ENCODE data around the gene ANKRD28. TPM values are rescaled to one million over a fixed set of nuclear protein-coding genes. Genes with fewer than 3 reads are reported as not detected.

Gene ANKRD28
- total RNA-seq, 1 experiment from 2014 or later = 47.5 TPM

- CTCF ChIA-PET = no interaction called here
- no TSS peak for BruUV-seq (replicated peaks)
These were observed 107.5 kb downstream of the ANKRD28 start for GRCh38 chr3:15690230-15690629.

GRCh38 chr3:15685927-15686326 lies 111.9 kb downstream of the ANKRD28 start:
- ChIA-PET CTCF (no interaction called here), POLR2A (no interaction called here), RAD21 (ENCODE audit: low non-redundant PET in 1 of 2, low total read pairs in 2 of 2, uncharacterized antibody in 2 of 2, unreplicated experiment in 2 of 2) (no interaction called here)
- DNase-seq (ENCODE audit: low read depth, low spot score) (no peak), ATAC-seq (no peak)
- peaks cover 12 to 21% of the 10 kb centered on the region in 2 experiments; a peak in 3 of 4 replicates for H3K36me3 ChIP-seq (ENCODE audit: control insufficient read depth in 1 of 2, insufficient read depth in 2 of 2, low read length in 2 of 2)
- no peaks in the 10 kb centered on the region for H4K20me1 ChIP-seq (ENCODE audit: insufficient read depth)
- BruUV-seq (replicated peaks) = no TSS peak
- no peaks in the 10 kb centered on the region for H3K9me2 ChIP-seq (ENCODE audit: insufficient read depth)
- H3K9ac ChIP-seq (ENCODE audit: low read length) = no peak overlapping the region
- H3K27me3 ChIP-seq (ENCODE audit: insufficient read depth, low read length) = no peaks in the 10 kb centered on the region
- H3K27ac ChIP-seq (ENCODE audit: low read depth, low read length) = no peak overlapping the region
- no peaks in the 10 kb centered on the region for H3K4me1 ChIP-seq (ENCODE audit: control insufficient read depth in 1 of 2, insufficient read depth in 2 of 2, low read length in 2 of 2)
- intact Hi-C loops (cut with micrococcal nuclease) = no loop called here
- H3K9me3 ChIP-seq (ENCODE audit: control insufficient read depth in 1 of 2, insufficient read depth in 1 of 2, low read depth in 1 of 2, low read length in 2 of 2) = no peaks in the 10 kb centered on the region
- H2AFZ ChIP-seq (ENCODE audit: low read depth, low read length, poor library complexity, severe bottlenecking) = no peak overlapping the region
- H3K79me2 ChIP-seq (ENCODE audit: insufficient read depth, low read length) = no peaks in the 10 kb centered on the region
- no peak overlapping the region for H3K4me2 ChIP-seq (ENCODE audit: low read length)
- H3K4me3 ChIP-seq (replicated peaks in 1 of 2; ENCODE audit: low read depth in 1 of 2, low read length in 2 of 2) = no peak overlapping the region
- no peak for TF ChIP-seq SP1 (IDR thresholded peaks at IDR 0.05; ENCODE audit: low read depth)
- no peak for TF ChIP-seq ZNF274 (IDR thresholded peaks at IDR 0.05; ENCODE audit: low read depth, low read length)
- TF ChIP-seq EGR1 (IDR thresholded peaks at IDR 0.05; ENCODE audit: low read depth) = no peak
- no peak for TF ChIP-seq TCF7L2 (IDR thresholded peaks at IDR 0.05; ENCODE audit: borderline replicate concordance, extremely low read depth, insufficient read depth, insufficient read length)
- TF ChIP-seq YY1 (IDR thresholded peaks at IDR 0.05; ENCODE audit: extremely low read depth, insufficient replicate concordance, low read depth, low read length) = no peak
- no peak for TF ChIP-seq POLR2A (IDR thresholded peaks at IDR 0.05; ENCODE audit: borderline replicate concordance, extremely low read depth, insufficient read depth, insufficient read length)
- TF ChIP-seq SIN3A (IDR thresholded peaks at IDR 0.05; ENCODE audit: low read depth) = no peak
- TF ChIP-seq, protein P1, sequence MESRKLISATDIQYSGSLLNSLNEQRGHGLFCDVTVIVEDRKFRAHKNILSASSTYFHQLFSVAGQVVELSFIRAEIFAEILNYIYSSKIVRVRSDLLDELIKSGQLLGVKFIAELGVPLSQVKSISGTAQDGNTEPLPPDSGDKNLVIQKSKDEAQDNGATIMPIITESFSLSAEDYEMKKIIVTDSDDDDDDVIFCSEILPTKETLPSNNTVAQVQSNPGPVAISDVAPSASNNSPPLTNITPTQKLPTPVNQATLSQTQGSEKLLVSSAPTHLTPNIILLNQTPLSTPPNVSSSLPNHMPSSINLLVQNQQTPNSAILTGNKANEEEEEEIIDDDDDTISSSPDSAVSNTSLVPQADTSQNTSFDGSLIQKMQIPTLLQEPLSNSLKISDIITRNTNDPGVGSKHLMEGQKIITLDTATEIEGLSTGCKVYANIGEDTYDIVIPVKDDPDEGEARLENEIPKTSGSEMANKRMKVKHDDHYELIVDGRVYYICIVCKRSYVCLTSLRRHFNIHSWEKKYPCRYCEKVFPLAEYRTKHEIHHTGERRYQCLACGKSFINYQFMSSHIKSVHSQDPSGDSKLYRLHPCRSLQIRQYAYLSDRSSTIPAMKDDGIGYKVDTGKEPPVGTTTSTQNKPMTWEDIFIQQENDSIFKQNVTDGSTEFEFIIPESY (IDR thresholded peaks at IDR 0.05; ENCODE audit: extremely low read depth, insufficient replicate concordance, low read length) = no peak
- no peak for TF ChIP-seq ELF1 (IDR thresholded peaks at IDR 0.05; ENCODE audit: borderline replicate concordance, low read depth)
- TF ChIP-seq POLR2AphosphoS5 (IDR thresholded peaks at IDR 0.05; ENCODE audit: low read depth, low read length) = no peak
- no peak for TF ChIP-seq EZH2 (IDR thresholded peaks at IDR 0.05)

More at GRCh38 chr3:15690230-15690629, 107.5 kb downstream of the ANKRD28 start:
- Histone ChIP-seq H2AFZ (ENCODE audit: low read depth, low read length, poor library complexity, severe bottlenecking) (no peak overlapping the region), H3K9ac (ENCODE audit: low read length) (no peak overlapping the region), H3K4me1 (ENCODE audit: control insufficient read depth in 1 of 2, insufficient read depth in 2 of 2, low read length in 2 of 2) (no peaks in the 10 kb centered on the region), H3K9me3 (ENCODE audit: control insufficient read depth in 1 of 2, insufficient read depth in 1 of 2, low read depth in 1 of 2, low read length in 2 of 2) (no peaks in the 10 kb centered on the region), H3K36me3 (ENCODE audit: control insufficient read depth in 1 of 2, insufficient read depth in 2 of 2, low read length in 2 of 2) (peaks cover 3 to 5% of the 10 kb centered on the region in 2 experiments; a peak in 2 of 4 replicates), H3K4me3 (replicated peaks in 1 of 2; ENCODE audit: low read depth in 1 of 2, low read length in 2 of 2) (no peak overlapping the region), H4K20me1 (ENCODE audit: insufficient read depth) (no peaks in the 10 kb centered on the region), H3K4me2 (ENCODE audit: low read length) (no peak overlapping the region), H3K27ac (ENCODE audit: low read depth, low read length) (no peak overlapping the region), H3K79me2 (ENCODE audit: insufficient read depth, low read length) (no peaks in the 10 kb centered on the region), H3K27me3 (ENCODE audit: insufficient read depth, low read length) (no peaks in the 10 kb centered on the region), H3K9me2 (ENCODE audit: insufficient read depth) (no peaks in the 10 kb centered on the region)
- ChIA-PET RAD21 (ENCODE audit: low non-redundant PET in 1 of 2, low total read pairs in 2 of 2, uncharacterized antibody in 2 of 2, unreplicated experiment in 2 of 2) (no interaction called here), POLR2A (no interaction called here)
- DNase-seq (ENCODE audit: low read depth, low spot score) (no peak), ATAC-seq (no peak)
- intact Hi-C loops (cut with micrococcal nuclease) = no loop called here
- TF ChIP-seq, protein P1 (IDR thresholded peaks at IDR 0.05; ENCODE audit: extremely low read depth, insufficient replicate concordance, low read length) = no peak
- TF ChIP-seq FOSL1 (IDR thresholded peaks at IDR 0.05; ENCODE audit: low read depth) (no peak), SIN3A (IDR thresholded peaks at IDR 0.05; ENCODE audit: low read depth) (no peak), YY1 (IDR thresholded peaks at IDR 0.05; ENCODE audit: extremely low read depth, insufficient replicate concordance, low read depth, low read length) (no peak), ZFX (IDR thresholded peaks at IDR 0.05) (no peak), ATF3 (IDR thresholded peaks at IDR 0.05) (no peak), ZNF274 (IDR thresholded peaks at IDR 0.05; ENCODE audit: low read depth, low read length) (no peak), POLR2AphosphoS5 (IDR thresholded peaks at IDR 0.05; ENCODE audit: low read depth, low read length) (no peak), TCF7L2 (IDR thresholded peaks at IDR 0.05; ENCODE audit: borderline replicate concordance, extremely low read depth, insufficient read depth, insufficient read length) (no peak), CEBPB (IDR thresholded peaks at IDR 0.05; ENCODE audit: low read depth) (no peak)
